Nephron progenitor cell (in vitro differentiated cells): ENCODE data around the gene KLF13.

ENCODE experiments used
- DNase-seq: peaks from one replicate; pipeline ENCODE4 v3.0.0; 2021
- H3K27ac Mint-ChIP-seq: 2 replicates; pipeline ENCODE4 v1.8.0; 2021; ENCODE audit warnings: mild to moderate bottlenecking, moderate library complexity, mixed read lengths
- H3K27me3 Mint-ChIP-seq: 2 replicates; pipeline ENCODE4 v1.8.0; 2021; ENCODE audit warnings: mild to moderate bottlenecking, low read depth, mixed read lengths; ENCODE audit not compliant: poor library complexity
- H3K36me3 Mint-ChIP-seq: 2 replicates; pipeline ENCODE4 v1.8.0; 2021; ENCODE audit warnings: low read depth, mixed read lengths
- H3K4me1 Mint-ChIP-seq: 2 replicates; pipeline ENCODE4 v1.8.0; 2021; ENCODE audit warnings: mixed read lengths
- H3K4me3 Mint-ChIP-seq: 2 replicates; pipeline ENCODE4 v1.8.0; 2021; ENCODE audit warnings: mild to moderate bottlenecking, moderate library complexity, mixed read lengths
- H3K9me3 Mint-ChIP-seq: 2 replicates; pipeline ENCODE4 v1.8.0; 2021; ENCODE audit warnings: mild to moderate bottlenecking, moderate library complexity, mixed read lengths
- CTCF ChIP-seq: fragments of 200-600 bp; sonication (generic); IDR thresholded peaks from 2 replicates; pipeline ENCODE4 v1.5.0; 2021; ENCODE audit warnings: antibody characterized with exemption

Gene KLF13

GRCh38 chr15:31367021-31367729 is 40.5 kb downstream of the KLF13 start:
- Mint-ChIP-seq H3K4me1 (peaks cover 70% of the 10 kb centered on the region), H3K36me3 (peaks cover 24% of the 10 kb centered on the region), H3K27me3 (peaks cover 5% of the 10 kb centered on the region), H3K9me3 (peaks cover 26% of the 10 kb centered on the region), H3K27ac (no peak overlapping the region), H3K4me3 (no peak overlapping the region)
- no peak for TF ChIP-seq CTCF
- DNase-seq, result no peak

GRCh38 chr15:31367730-31368344 is 41.2 kb downstream of the KLF13 start:
- TF ChIP-seq CTCF, result no peak
- peaks cover 5% of the 10 kb centered on the region for H3K27me3 Mint-ChIP-seq

GRCh38 chr15:31369727-31370126 is 43.1 kb downstream of the KLF13 start:
- no peak overlapping the region for H3K4me3 Mint-ChIP-seq
- H3K27me3 Mint-ChIP-seq, result peaks cover 5% of the 10 kb centered on the region
- H3K4me1 Mint-ChIP-seq, result peaks cover 58% of the 10 kb centered on the region
- no peak for TF ChIP-seq CTCF
- no peak overlapping the region for H3K27ac Mint-ChIP-seq
- H3K36me3 Mint-ChIP-seq, result peaks cover 33% of the 10 kb centered on the region
- no peak for DNase-seq
- peaks cover 26% of the 10 kb centered on the region for H3K9me3 Mint-ChIP-seq

More at GRCh38 chr15:31367730-31368344, 41.2 kb downstream of the KLF13 start:
- Mint-ChIP-seq H3K4me3 (no peak overlapping the region), H3K27ac (no peak overlapping the region), H3K4me1 (peaks cover 68% of the 10 kb centered on the region), H3K9me3 (peaks cover 26% of the 10 kb centered on the region), H3K36me3 (peaks cover 28% of the 10 kb centered on the region)
- DNase-seq, result no peak

GRCh38 chr15:31371520-31372240 is 45.0 kb downstream of the KLF13 start:
- peaks cover 5% of the 10 kb centered on the region for H3K27me3 Mint-ChIP-seq
- H3K9me3 Mint-ChIP-seq, result peaks cover 26% of the 10 kb centered on the region
- H3K4me3 Mint-ChIP-seq, result no peak overlapping the region
- no peak for DNase-seq
- no peak overlapping the region for H3K27ac Mint-ChIP-seq
- H3K4me1 Mint-ChIP-seq, result peaks cover 44% of the 10 kb centered on the region
- TF ChIP-seq CTCF, result no peak
- H3K36me3 Mint-ChIP-seq, result peaks cover 33% of the 10 kb centered on the region

- H3K9me3 Mint-ChIP-seq, result peaks cover 26% of the 10 kb centered on the region
- peaks cover 33% of the 10 kb centered on the region for H3K36me3 Mint-ChIP-seq
- H3K27me3 Mint-ChIP-seq, result peaks cover 5% of the 10 kb centered on the region
- no peak for TF ChIP-seq CTCF
- peak; percentile 45 for DNase-seq
- no peak overlapping the region for H3K4me3 Mint-ChIP-seq
- H3K4me1 Mint-ChIP-seq, result peaks cover 35% of the 10 kb centered on the region
- H3K27ac Mint-ChIP-seq, result peak overlapping the region; percentile 73
Measured at GRCh38 chr15:31372635-31373091, 46.0 kb downstream of the KLF13 start.
